Naive thymus-derived CD8-positive, alpha-beta T cell (primary cell): Measurements from ENCODE around the gene HOXA7. TPM values are rescaled to one million over a fixed set of nuclear protein-coding genes. Genes with fewer than 3 reads are reported as not detected.

Experiments
- ATAC-seq, 2 donors: fragments of 150-1000 bp; cut with Tn5 transposase in 1 of 2; sonication (Bioruptor Pico), chemical (Tn5 transposase) in 1 of 2; 1 replicate in 1 of 2; 2 replicates in 1 of 2; pipeline ENCODE4 v1.10.0; 2021; ENCODE audit warnings: mild to moderate bottlenecking in 2 of 2, moderate library complexity in 2 of 2
- POLR2A ChIA-PET: fragments of 350-600 bp; sonication (Branson Sonifier 250); formaldehyde crosslinking; loops from one replicate; lab custom pipeline; 2021; ENCODE audit warnings: antibody characterized with exemption; lab: Charles Lee
- DNase-seq, 10 donors: peaks; one replicate each; pipeline versions ENCODE4 v3.0.0 to v3.0.0-alpha.2; 2020 to 2022
- H3K27ac Mint-ChIP-seq, 10 donors: one replicate each; pipeline ENCODE4 v1.8.0; 2020 to 2022; ENCODE audit warnings: mild to moderate bottlenecking in 10 of 10, mixed read lengths in 10 of 10, moderate library complexity in 4 of 10, inconsistent platforms in 1 of 10
- H3K27me3 Mint-ChIP-seq, 5 donors: one replicate each; pipeline ENCODE4 v1.8.0; 2021 to 2022; ENCODE audit warnings: mixed read lengths in 5 of 5
- H3K36me3 Mint-ChIP-seq, 3 donors: one replicate each; pipeline ENCODE4 v1.8.0; 2020 to 2022; ENCODE audit warnings: mixed read lengths in 3 of 3, mild to moderate bottlenecking in 2 of 3, inconsistent platforms in 1 of 3
- H3K4me1 Mint-ChIP-seq, 4 donors: one replicate each; pipeline ENCODE4 v1.8.0; 2021 to 2022; ENCODE audit warnings: mixed read lengths in 4 of 4
- H3K4me3 Mint-ChIP-seq, 10 donors: one replicate each; pipeline ENCODE4 v1.8.0; 2020 to 2022; ENCODE audit warnings: mild to moderate bottlenecking in 10 of 10, mixed read lengths in 10 of 10, moderate library complexity in 6 of 10, inconsistent platforms in 1 of 10
- H3K9me3 Mint-ChIP-seq, 9 donors: one replicate each; pipeline ENCODE4 v1.8.0; 2020 to 2022; ENCODE audit warnings: mixed read lengths in 9 of 9, mild to moderate bottlenecking in 3 of 9, inconsistent platforms in 1 of 9, moderate library complexity in 1 of 9
- polyA plus RNA-seq, 3 donors: library from polyadenylated mRNA; unstranded; fragments of 300-500 nt; fragmentation: Illumina TruSeq; gene quantifications; one replicate each; pipeline ENCODE4 v1.2.3, GENCODE V29; 2021
- total RNA-seq, 8 experiments: library from RNA in 2 of 8; stranded (reverse) in 2 of 8; gene quantifications; one replicate each; pipeline ENCODE4 v1.2.3 and lab custom pipeline; 2021 to 2026

HOXA7 gene
- total and polyA plus RNA-seq, 5 experiments from 2014 or later, result not detected

DNA sequence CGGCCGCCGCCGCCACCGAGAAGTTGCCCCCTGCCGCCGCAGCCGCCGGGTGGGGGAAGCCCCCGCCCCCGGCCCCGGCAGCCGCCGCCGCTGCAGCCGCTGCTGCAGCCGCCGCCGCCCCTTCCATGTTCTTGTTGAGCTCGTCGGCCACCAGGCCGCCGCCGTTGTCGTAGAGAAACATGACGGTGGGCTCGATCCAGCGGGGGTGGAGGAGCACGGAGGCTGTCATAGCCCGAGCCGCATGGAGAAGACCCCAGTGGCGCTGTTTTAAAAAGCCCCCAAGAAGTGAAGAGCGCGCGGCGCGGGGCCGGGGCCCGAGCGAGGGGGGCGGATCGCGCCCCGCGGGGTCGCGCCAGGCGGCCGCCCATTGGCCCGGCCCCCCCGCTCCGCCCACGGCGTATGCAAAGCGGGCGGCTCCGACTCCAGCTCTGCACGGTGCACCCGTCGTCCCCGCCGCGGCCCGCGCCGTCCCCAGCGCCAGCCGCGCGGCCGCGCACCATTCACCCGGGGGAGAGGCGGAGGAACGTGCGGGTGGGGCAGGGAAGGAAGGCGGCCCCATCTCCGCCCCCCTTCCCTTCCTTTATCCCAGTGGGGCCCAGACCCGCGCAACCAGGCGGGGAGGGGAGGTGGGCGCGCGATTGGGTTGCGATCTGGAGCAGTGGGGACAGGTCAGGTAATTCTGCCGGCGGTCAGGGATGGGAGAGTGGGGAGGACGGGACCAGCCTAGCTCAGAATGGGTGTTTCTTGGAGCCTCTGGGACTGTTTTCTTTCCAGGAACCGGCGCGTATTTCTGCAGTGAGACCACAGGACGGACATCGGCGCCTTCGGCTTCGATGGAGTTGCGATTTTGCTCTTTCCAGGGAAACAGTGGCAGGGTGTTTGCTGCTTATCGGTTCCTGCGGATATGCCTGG, 43.6 kb upstream of the HOXA7 start, which contains the start of gene HOXA13:
Gene HOXA13, minus strand, starts transcription at position 243 of the 912 bp plus-strand sequence. Its CDS starts 14 bp downstream, at position 229.
- Mint-ChIP-seq H3K4me1 (peaks cover 16 to 56% (median 42%) of the 10 kb centered on the region in 4 donors), H3K9me3 (peaks cover 0 to 11% (median 0%) of the 10 kb centered on the region in 9 donors), H3K27ac (peak within 1 kb of the TSS in 2 of 10 donors; percentile 34 to 85), H3K4me3 (peak within 1 kb of the TSS; percentile 75 to 90 (median 84)), H3K27me3 (peaks cover 69 to 100% (median 72%) of the 10 kb centered on the region in 5 donors), H3K36me3 (peaks cover 0 to 5% (median 3%) of the 10 kb centered on the region in 3 donors)
- peak; percentile 68 to 72 for ATAC-seq
- DNase-seq, result peak in 2 of 10 donors; percentile 35 to 62
- POLR2A ChIA-PET, result interaction anchor here (0.8 kb wide), 1 partner anchor 10 kb away, joined by 3 read pairs; no protein-coding TSS in a partner anchor

DNA sequence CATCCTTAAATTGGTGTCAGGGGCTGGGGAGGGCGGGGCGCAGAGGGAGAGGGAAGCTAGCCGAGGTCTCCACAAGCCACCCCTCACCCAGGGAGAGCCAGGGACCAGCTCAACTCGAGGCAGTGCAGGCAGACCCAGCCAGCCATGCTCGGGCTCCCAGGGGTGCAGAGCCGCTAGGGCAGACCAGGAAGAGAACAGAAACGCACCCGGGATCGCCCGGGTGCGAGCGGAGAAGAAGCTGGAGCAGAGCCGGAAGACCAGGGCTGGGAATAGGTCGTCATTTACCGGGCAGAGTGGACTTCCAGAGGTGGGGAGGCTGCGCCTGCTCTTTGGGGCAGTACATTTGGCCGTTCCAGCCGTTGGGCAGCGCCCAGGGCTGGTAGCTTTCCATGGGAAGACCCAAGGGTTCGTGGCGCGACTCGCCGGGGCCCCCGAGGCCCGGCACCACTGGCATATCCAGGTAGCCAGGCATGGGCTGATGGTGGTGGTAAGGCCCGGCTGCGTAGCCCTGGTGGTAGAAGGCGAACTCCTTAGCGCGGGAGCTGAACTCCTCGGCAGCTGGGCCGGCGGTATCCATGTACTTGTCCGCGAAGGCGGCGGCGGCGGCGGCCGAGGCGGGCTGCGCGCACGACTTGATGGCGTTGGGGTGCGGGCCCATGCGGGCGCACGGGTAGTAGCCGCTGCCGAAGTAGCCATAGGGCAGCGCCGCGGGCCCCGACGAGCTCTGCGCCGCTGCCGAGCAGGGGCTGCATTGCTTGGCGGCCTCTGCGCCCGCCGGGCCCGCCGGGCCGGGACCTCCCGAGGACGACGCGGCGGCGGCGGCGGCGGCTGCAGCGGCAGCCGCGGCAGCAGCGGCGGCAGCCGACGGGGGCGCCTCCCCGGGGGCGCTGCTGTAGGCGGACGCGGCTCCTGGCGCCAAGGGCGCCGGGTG, 42.7 kb upstream of the HOXA7 start:
- H3K4me1 Mint-ChIP-seq, result peaks cover 13 to 47% (median 35%) of the 10 kb centered on the region in 4 donors
- peaks cover 0 to 11% (median 0%) of the 10 kb centered on the region in 9 donors for H3K9me3 Mint-ChIP-seq
- H3K4me3 Mint-ChIP-seq, result peak overlapping the region in 9 of 10 donors; percentile 47 to 80 (median 70)
- peak overlapping the region in 2 of 10 donors; percentile 34 to 85 for H3K27ac Mint-ChIP-seq
- DNase-seq, result no peak
- ATAC-seq, result peak; percentile 22 to 34
- H3K36me3 Mint-ChIP-seq, result peaks cover 0 to 5% (median 3%) of the 10 kb centered on the region in 3 donors
- POLR2A ChIA-PET, result interaction anchor here (0.8 to 1.3 kb wide), 3 partner anchors 9 to 12 kb away, joined by 3 to 4 read pairs (median 3); no protein-coding TSS in a partner anchor
- peaks cover 69 to 100% (median 74%) of the 10 kb centered on the region in 5 donors for H3K27me3 Mint-ChIP-seq

DNA sequence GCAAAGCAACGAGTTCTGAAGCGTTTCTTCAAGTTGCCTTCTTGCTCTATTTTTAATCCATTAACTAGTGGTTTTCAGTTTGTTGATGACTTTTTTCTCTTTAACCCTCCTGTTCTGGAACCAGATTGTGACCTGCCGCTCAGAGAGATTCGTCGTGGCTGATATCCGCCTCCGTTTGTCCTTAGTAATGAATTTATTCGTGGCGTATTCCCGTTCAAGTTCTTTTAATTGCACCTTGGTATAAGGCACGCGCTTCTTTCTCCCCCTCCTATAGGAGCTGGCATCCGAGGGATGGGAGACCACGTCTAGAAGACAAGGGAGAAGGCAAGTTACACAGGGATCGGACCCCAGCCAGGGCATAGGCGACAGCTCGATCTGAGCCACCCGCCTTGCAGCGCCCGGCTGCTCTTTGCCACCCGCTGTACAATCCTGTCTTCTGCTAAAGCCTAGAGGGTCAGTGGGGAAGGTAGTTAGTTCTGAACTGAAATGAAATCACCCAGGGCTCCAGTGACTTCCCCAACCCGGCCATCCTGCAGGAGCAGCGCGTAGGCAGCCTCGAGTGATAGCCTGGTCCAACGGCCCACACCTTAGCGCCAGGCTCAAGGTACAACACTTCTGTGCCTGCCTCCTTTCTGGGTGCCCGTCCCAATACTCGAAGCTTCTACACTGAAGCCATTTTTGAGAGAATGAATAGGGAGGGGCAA, 41.8 kb upstream of the HOXA7 start:
- peak in 2 of 10 donors; percentile 14 to 38 for DNase-seq
- H3K9me3 Mint-ChIP-seq, result peaks cover 0 to 11% (median 0%) of the 10 kb centered on the region in 9 donors
- peaks cover 13 to 42% (median 39%) of the 10 kb centered on the region in 4 donors for H3K4me1 Mint-ChIP-seq
- ATAC-seq, result no peak
- POLR2A ChIA-PET, result interaction anchor here (1.1 to 1.3 kb wide), 2 partner anchors 10 to 12 kb away, joined by 3 to 4 read pairs; no protein-coding TSS in a partner anchor
- peak overlapping the region in 7 of 10 donors; percentile 7 to 73 (median 27) for H3K4me3 Mint-ChIP-seq
- peak overlapping the region in 2 of 10 donors; percentile 28 to 85 for H3K27ac Mint-ChIP-seq
- H3K36me3 Mint-ChIP-seq, result peaks cover 0 to 5% (median 3%) of the 10 kb centered on the region in 3 donors
- peaks cover 65 to 100% (median 75%) of the 10 kb centered on the region in 5 donors for H3K27me3 Mint-ChIP-seq

- Mint-ChIP-seq H3K27me3 (peaks cover 59 to 99% (median 72%) of the 10 kb centered on the region in 5 donors), H3K9me3 (peaks cover 0 to 11% (median 0%) of the 10 kb centered on the region in 9 donors), H3K36me3 (peaks cover 0 to 5% (median 3%) of the 10 kb centered on the region in 3 donors), H3K4me3 (no peak overlapping the region), H3K4me1 (peaks cover 13 to 43% (median 39%) of the 10 kb centered on the region in 4 donors), H3K27ac (peak overlapping the region in 1 of 10 donors; percentile 81)
- ATAC-seq (no peak), DNase-seq (peak in 1 of 10 donors; percentile 10)
- POLR2A ChIA-PET, result no interaction called here
Observed at GRCh38 chr7:27197137-27198042, 40.9 kb upstream of the HOXA7 start.

- Mint-ChIP-seq H3K9me3 (peaks cover 0 to 9% (median 0%) of the 10 kb centered on the region in 9 donors), H3K4me3 (no peak overlapping the region), H3K27me3 (peaks cover 58 to 99% (median 67%) of the 10 kb centered on the region in 5 donors), H3K4me1 (peaks cover 12 to 43% (median 36%) of the 10 kb centered on the region in 4 donors), H3K36me3 (peaks cover 0 to 5% (median 3%) of the 10 kb centered on the region in 3 donors), H3K27ac (no peak overlapping the region)
- peak in 1 of 2 donors; percentile 43 for ATAC-seq
- peak; percentile 68 to 92 (median 78) for DNase-seq
- POLR2A ChIA-PET, result interaction anchor here (1.5 kb wide), 1 partner anchor 823 kb away, joined by 4 read pairs; no protein-coding TSS in a partner anchor
Observed at GRCh38 chr7:27196287-27196767, 39.9 kb upstream of the HOXA7 start.

- Mint-ChIP-seq H3K27ac (no peak overlapping the region), H3K4me3 (no peak overlapping the region), H3K27me3 (peaks cover 60 to 99% (median 72%) of the 10 kb centered on the region in 5 donors), H3K4me1 (peaks cover 5 to 36% (median 28%) of the 10 kb centered on the region in 4 donors), H3K36me3 (peaks cover 2 to 5% (median 3%) of the 10 kb centered on the region in 3 donors), H3K9me3 (peaks cover 0 to 9% (median 0%) of the 10 kb centered on the region in 9 donors)
- no peak for DNase-seq
- POLR2A ChIA-PET, result interaction anchor here (1.5 kb wide), 1 partner anchor 825 kb away, joined by 4 read pairs; no protein-coding TSS in a partner anchor
- ATAC-seq, result no peak
Observed at GRCh38 chr7:27194686-27195379, 38.4 kb upstream of the HOXA7 start.

DNA sequence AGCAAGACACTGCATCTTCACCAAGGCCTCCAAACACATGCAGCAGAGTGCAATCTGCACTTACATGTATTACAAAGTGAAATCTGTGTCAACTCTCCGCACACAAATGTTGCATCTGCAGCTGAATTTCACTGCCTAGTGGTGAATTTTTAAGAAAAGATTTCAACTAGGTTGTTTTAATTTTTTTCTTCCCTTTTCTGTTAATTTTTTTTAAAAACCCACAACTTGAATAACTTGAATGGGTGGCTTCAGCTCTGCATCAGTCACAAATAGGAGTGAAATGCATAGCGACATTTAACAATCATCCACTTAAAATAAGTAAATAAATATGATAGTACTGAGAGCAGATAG, 37.5 kb upstream of the HOXA7 start:
- Mint-ChIP-seq H3K27me3 (peaks cover 67 to 99% (median 77%) of the 10 kb centered on the region in 5 donors), H3K4me1 (peaks cover 10 to 40% (median 32%) of the 10 kb centered on the region in 4 donors), H3K9me3 (peaks cover 0 to 9% (median 0%) of the 10 kb centered on the region in 9 donors), H3K4me3 (peak overlapping the region in 8 of 10 donors; percentile 28 to 83 (median 46)), H3K36me3 (peaks cover 2 to 5% (median 5%) of the 10 kb centered on the region in 3 donors), H3K27ac (no peak overlapping the region)
- POLR2A ChIA-PET, result no interaction called here
- ATAC-seq (no peak), DNase-seq (no peak)

DNA sequence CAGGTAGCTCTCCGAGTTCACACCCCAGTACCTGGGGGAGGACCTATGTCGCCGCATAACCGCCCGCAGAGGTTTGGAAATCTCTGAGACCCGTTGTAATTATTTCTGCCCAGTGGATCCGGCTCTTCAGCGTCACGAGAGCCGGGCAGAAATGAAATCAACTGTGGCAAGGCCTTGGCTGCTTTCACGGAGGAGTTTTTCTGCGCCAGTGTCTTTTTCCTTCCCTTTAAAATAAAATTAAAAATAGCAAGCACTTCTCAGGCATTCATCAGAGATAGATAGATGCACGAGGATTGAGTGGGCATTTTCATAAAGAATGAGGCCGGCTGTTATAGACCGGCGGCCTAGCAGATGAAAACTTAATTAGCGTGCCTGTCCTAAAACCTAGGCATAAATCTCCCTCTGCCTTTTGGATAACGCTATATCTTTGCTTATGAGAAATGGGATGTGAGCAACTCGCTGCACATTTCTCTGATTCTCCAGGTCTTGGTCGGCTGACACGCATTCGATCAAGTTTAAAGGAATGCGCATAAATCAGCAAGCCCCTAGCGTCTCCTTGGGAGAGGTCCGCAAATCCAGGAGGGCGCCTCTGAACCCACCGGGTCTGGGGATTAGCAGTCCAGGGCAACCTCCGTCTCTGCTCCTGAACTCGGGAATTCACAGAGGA, 37.0 kb upstream of the HOXA7 start:
- peaks cover 66 to 99% (median 78%) of the 10 kb centered on the region in 5 donors for H3K27me3 Mint-ChIP-seq
- ATAC-seq (no peak), DNase-seq (peak in 1 of 10 donors; percentile 12)
- H3K4me1 Mint-ChIP-seq, result peaks cover 12 to 41% (median 34%) of the 10 kb centered on the region in 4 donors
- POLR2A ChIA-PET, result interaction anchor here (0.6 to 1.4 kb wide), 2 partner anchors 21 to 728 kb away, joined by 3 to 4 read pairs; no protein-coding TSS in a partner anchor
- H3K4me3 Mint-ChIP-seq, result peak overlapping the region; percentile 28 to 83 (median 48)
- no peak overlapping the region for H3K27ac Mint-ChIP-seq
- H3K36me3 Mint-ChIP-seq, result peaks cover 2 to 6% (median 5%) of the 10 kb centered on the region in 3 donors
- H3K9me3 Mint-ChIP-seq, result peaks cover 0 to 8% (median 0%) of the 10 kb centered on the region in 9 donors
